Smooth muscle cell of the brain vasculature (primary cell): Measurements from ENCODE around the gene TRIM8.

Source experiments
- DNase-seq: peaks from one replicate; pipeline ENCODE4 v3.0.0-alpha.2; 2012; ENCODE audit warnings: low read depth, low spot score

TRIM8 gene

DNA sequence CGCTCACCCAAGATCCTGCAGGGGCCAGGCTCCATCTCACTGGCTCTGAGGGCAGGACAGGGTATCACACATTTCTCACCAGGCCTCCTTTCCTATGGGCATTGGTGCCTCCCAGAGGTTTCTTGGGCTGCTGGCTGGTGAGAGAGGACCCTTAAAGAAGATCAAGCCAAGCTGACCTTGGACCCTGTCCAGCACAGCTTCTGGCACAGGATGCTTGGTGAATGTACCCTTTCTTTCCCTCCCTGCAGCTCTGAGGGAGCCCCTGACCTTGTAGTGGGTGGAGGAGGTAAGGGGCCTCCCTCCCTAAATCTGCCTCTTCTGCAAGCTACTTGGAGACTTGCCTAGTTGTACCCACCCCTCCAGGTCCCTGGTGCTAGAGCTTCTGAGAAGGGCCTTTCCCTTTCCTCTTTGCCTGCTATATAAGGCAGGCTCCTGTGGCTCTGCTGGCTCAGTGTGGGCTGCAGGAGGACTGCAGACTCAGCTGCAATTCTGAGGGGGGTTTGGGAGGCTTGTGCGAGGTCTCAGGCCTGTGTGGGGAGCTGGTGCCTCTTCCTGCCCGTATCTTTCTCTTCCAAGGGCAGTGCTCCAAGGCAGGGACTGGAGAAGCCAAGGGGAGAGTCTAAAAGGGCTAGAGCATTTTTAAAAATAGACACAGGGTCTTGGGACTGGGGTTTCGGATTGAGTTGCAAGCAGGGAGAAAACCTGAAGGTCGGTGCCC lies 11.7 kb upstream of the TRIM8 start:
- DNase-seq: no peak

DNA sequence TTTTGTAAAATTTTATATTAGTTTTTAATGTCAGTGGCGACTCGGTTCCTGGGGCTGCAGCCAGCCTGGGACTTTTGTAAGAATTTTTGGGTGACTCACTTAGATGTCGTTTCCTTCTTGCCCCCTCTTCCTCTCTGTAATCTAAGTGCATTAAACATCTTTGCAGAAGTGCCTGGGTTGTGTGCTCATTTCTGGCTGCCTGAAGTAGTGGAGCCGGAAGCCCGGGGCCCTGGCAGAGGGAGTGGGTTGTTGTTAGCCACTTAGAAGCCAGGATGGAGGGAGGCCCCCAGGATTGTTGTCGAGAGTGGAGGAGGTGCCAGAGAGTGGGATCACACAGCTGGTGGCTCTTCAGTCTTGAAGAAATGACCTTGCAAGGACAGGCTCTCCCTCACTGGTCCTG lies 11.0 kb upstream of the TRIM8 start:
- DNase-seq: no peak

DNA sequence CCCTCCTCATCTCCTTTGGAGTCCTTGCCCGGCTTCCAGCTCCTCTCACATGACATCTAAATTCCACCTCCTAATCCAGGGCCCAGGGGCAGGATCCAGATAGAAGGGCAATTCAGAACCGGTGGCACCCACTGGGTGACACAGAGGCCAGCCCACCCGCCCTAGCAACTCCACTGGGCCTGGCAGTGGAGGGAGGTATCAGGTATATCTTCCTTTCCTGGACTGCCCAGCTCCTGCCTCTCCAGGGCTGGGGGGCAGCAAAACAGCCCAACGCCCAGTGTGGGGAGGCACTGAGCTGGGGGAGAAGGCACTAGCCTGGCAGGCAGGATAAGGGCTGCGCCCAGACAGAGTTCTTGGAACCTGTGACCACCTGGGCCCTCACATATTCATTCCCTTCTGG lies 10.4 kb upstream of the TRIM8 start:
- DNase-seq: no peak

DNA sequence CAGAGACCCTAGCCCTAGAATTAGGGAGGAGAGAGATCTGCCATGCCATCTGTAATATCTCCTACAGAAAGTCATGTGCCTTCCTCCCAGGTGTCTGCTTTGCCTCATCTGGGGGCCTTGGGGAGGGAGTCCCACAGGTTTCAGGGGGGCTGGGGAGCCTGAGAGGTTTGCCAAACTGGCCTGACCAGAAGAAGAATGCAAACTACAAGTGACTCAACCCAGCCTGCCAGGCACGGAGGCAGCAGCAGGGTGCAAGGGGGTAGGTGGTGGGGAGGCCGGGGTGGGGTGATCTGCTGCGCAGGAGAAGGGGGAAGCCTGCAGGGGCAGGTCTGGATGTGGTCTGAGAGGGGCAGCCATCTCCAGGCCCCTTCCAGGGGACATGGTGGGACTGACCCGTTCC lies 9.6 kb upstream of the TRIM8 start:
- no peak for DNase-seq

DNA sequence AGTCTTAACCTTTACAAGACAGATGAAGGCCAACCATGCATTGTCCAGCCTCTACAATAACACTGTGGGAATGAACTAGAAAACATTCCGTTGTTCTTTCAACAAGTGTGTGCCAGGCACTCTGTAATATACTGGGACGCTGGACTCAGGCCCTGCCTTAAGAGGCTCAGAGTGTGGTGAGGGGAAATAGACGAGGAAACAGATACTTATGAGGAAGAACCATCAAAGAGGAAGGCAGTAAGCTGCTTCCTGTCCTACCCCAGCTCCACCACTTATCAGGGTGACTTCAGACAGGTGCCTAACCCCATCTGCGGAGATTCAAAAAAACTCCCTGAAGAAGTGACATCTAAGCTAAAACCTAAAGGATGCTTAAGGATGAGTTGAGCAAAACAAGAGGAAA lies 8.9 kb upstream of the TRIM8 start:
- no peak for DNase-seq

DNA sequence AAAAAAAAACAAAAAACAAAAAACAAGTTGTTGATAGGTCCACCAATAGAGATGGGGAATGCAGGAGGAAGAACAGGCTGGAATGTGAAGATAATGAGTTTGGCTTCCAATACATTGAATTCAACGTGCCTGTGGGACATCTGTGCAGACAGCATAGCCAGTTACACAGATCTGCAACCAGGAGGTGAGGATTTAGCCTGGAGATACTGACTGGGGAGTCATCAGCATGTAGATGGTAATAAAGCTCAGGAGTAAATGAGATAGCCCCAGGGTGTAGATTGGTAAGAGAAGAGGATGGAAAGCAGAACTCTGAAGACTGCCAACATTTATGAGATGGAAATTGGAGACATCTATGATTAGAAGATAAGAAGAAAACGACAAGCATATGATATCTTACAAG lies 4.7 kb upstream of the TRIM8 start:
- DNase-seq: no peak

DNA sequence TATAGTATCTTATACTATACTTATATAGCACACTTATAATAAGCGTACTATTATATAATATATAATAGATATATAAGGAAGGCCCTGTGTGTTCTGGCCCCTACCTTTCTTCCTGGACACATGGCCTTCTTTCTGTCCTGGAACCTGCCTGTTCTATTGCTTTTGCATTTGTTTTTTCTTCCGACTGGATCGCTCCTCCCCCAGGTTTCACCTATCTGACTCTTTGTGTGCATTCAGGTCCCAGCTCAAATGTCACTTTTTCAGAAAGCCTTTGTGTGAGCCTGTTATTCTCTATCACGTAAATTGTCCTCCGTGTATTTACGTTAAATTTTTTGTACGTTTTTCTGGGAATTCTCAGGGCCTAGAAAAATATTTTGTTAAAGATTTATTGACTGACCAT lies 2.9 kb upstream of the TRIM8 start:
- no peak for DNase-seq

DNA sequence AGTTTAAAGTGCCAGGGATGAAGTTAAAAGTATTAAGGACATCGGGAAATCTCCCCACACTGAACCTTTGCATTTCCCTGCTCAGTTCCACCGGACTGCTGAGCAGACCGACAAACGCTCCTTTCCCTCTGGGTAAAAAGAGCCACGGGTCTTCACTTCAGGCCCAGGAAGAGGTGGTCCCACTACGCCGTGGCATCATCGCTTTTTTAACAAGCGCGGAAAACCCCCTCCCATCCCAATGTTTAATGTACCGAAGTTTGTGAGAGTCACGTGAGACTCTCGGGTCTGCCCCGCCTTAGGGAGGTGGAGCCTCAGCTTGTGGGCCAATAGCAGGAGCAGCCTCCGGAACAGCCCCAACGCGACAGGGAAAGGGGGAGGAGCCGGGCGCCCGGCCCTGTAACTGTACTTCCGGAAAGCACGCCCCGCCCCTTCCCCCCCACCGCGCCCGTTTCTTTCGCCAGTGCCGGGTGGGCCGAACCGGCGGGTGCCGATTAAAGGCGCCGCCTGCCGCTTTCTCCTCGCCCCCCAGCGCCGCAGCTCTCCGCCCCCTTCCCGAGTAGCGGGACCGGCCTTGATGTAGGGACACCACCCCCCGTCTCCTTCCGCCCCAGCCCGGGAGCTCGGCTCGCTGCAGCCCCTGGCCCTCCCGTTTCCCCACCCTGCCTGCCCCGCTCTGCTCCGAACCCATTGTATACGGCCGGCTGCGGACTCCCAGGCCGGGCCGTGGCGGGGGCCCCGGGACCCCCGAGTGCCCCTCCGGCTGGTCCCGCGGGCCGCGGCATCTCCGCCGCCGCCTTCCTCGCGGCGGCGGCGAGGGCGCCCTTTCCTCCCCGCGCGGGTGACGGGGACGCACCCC lies 2.2 kb upstream of the TRIM8 start:
- DNase-seq: peak; percentile 94

DNA sequence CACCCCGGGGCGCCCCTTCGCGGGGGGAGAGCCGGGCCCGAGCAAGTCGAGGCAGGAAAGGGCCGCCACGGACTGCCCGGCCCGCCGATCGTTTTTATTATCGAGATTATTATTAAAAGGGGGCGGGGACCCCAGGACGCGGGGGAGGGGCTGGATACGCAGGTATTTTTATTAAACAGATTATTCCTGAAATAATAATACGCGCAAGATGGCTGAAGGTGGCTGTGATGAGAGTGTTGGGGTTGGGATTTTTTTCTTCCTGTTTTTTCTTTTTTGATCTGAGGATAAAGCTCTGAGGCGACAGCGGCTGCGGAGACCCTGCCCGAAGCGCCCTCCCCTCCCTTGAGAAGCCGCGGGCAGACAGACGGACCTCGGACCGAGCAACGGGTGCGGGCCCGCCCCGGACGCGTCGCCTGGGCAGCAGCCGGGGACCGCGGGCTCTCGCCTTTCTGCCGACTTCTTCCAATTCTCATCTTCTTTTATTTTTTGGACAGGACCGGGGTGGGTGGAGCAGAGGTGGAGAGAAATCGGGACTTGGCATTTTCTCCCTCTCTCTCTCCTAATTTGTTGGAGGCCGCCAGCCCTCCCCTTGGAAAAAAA lies 1.4 kb upstream of the TRIM8 start:
- no peak for DNase-seq

DNA sequence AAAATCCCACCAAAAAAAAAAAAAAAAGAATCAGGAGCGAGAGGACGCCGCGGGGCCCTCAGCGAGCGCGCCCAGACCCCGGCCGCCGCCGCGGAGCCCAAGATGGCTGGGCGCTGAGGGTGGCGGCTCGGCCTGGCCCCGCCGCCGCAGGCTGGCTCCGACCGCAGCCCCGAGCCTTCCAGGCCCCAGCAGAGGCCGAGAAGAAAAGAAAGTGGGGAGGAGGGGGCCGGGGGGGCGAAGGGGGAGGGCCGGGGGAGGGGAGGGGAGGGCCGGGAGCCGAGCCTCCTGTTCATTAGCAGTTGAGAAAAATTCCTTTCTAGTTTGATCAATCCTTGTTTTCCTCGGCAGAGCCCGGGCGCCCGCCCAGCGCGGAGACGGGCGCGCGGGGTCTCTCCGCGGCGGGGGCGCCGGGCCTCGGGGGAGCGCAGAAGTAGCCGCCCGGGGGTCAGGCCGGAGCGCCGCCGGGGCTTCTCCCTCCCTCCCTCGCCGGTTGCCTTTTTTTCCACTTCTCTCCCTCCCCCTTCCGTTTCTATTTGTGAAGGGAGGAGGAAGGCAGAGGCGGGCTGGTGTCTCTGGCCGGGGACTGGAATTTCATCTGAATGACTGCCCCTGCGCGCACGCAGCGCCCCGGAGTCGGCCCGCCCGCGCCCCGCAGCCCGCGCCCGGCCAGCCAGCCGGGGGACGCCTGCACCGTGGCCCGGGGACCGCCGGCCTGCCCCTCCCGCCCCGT lies 778 bp upstream of the TRIM8 start:
- DNase-seq: no peak

DNA sequence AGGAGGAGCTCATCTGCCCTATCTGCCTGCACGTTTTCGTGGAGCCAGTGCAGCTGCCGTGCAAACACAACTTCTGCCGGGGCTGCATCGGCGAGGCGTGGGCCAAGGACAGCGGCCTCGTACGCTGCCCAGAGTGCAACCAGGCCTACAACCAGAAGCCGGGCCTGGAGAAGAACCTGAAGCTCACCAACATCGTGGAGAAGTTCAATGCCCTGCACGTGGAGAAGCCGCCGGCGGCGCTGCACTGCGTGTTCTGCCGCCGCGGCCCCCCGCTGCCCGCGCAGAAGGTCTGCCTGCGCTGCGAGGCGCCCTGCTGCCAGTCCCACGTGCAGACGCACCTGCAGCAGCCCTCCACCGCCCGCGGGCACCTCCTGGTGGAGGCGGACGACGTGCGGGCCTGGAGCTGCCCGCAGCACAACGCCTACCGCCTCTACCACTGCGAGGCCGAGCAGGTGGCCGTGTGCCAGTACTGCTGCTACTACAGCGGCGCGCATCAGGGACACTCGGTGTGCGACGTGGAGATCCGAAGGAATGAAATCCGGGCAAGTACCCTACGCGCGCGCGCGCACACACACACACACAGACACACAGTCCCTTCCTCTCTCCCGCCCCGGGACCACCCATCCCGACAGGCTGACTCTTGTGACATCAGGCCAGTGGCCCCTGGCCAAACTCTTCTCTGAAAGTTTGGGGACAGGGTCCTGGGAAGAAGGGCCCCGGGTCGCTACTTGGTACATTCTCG lies 538 bp downstream of the TRIM8 start:
- no peak for DNase-seq

DNA sequence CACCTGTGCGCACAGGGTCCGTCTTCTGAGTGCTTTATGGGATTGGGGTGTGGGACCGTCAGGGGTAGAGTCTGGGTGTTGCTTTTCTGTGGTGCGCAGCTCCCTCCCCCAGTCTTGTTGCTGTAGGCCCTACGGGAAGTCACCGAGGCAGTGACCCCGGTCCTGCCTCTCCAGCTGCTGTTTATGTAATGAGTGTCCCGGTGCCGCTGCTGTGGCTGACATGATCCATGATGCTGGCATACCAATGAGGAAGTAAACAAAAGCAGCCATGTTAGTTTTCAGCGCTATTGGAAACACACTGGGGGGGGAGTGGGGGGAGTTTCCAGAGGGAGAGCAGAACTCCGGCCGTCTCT lies 1.1 kb downstream of the TRIM8 start:
- DNase-seq: no peak

DNA sequence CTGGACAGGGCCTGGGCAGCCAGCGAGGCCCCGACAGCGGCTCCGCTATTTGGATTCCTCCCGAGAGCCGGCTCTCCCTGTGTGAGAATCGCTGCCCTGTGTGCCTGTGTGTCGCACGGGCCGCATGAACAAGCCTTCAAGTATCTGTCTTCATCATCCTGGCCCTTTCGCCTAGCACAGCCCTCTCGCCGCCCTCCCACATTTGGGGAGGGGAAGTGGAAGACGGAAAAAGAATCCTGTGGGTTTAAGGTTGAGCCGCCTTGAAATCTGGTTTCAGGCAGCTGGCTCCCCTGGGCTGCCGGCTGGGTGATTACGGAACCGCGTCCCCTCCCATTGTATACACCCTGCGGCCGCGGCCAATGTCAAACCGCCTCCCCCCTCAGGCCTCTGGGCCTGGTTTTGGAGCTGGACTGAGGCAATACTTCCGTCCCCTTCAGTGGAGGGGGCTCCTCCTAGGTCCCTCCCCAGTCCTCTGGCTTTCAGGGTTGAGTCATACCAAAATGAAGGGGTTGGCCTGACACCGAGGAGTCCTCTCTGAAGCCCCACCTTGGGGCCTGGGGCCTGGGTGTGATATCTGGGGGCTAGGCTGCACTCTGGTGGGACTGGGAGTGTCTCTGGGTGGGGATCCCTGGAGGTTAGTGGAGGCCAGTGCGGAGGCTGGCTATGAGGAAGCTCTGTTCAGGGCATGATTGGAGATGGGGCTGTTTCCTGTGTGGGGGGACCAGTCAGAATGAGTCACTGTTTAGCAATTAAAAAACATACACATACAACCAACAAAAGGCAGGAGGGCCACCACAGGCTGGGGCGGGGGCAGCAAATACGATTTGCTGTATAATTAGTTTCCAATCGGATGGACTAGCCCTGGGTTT lies 1.7 kb downstream of the TRIM8 start:
- no peak for DNase-seq

DNA sequence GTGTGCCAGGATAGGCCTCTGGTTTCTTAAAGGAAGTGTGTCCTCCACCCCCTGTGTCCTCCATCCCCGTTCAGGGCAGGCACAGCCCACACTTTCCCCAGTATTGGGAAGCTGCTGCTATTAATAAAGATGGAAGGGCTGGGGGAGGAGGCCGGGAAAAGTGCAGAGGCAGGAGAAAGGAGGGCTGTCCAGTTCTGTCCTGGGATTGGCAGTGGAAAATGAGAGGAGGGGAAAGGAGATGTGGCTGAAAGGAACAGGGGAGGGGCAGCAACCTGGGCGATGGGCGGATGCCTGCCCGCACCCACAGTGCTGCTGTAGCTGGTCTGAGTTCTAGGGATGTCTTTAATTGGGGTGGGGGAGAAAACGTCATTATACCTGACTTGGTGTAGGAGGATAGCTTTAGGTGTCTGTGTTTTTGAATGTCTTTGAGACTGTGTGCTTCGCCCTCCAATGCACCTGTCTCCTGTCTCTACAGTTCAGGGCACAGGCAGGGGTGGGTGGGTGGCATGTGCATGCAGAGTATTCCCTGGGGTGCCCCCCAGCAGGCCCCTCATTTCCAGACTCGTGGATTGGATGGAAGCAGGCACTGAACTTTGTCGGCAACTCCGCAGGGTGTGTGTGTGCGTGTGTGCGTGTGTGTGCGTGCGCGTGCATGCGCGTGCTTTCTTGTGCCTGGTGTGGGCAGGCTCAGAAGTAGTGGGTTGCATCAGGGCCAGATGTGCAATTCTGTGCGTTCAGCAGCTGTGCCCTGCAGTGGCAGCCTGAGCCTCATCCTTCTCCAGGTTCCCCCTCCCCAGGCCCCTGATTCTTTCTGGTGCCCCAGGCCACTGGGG lies 2.5 kb downstream of the TRIM8 start:
- no peak for DNase-seq

DNA sequence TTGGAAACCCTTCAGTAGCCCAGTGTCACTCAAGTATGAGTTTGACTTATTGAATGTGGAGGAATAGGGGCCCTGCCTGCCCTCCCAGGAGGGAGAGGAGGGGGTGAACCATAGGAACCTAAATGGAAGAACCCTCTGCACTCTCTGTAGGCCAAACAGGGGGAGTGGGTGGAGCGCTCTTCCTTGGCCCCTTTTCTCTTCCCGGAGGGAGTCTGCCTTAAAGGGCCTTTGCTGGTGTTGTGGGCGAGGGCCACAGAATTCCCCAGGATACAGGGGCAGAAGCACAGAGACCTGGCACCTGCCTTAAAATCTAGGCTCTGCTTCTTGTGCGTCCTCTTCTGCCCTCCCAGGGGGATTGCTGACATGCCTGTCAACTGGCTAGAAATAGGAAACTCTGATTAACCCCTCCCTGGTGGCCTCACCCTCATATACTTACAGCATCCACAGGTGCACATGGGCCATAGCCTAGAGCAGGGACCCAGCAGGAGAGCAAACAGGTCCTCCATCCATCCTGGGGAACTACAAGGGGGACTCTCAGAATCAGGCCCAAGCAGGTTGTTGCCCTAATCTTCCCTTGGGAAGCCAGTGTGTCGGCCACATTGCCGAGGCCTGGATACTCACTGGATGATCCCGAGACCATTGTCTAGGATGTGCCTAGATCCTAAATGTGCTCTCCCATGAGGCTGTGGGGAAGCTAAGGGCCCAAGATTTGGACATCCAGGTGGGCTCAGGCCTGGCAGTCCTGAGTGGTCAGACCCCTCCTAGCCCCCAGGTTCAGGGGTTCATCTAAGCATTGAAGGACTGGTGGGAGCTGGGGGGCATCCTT lies 3.4 kb downstream of the TRIM8 start:
- DNase-seq: no peak

DNA sequence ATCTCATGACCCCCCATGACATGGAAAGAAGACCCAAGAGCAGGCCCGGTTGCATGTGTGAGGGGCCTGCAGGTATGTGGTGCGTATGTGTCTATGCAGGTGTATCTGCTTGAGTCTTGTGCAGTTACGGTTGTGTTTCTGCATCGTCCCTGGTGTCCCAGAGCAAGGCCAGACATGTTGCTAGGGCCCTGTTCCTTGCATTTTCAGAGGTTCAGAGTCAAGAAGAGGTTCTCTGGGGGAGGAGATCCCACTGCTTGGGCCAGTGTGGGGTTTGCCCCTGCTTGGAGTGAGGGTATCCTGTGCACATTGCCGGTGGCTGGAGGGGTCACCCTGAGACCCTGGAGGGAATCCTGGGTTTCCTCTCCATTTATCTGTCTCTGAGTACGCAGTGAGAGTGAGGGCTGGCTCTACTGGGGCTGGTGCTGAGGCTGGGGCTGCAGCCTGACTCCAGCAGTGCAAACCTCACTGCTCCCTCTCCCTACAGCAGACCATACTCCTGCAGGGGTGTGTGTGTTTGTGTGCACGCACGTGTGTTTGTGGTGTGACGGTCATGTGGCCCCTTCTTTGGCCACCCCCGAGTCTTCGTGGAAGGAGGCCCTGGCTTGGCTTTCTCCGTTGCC lies 4.1 kb downstream of the TRIM8 start:
- DNase-seq: no peak

DNA sequence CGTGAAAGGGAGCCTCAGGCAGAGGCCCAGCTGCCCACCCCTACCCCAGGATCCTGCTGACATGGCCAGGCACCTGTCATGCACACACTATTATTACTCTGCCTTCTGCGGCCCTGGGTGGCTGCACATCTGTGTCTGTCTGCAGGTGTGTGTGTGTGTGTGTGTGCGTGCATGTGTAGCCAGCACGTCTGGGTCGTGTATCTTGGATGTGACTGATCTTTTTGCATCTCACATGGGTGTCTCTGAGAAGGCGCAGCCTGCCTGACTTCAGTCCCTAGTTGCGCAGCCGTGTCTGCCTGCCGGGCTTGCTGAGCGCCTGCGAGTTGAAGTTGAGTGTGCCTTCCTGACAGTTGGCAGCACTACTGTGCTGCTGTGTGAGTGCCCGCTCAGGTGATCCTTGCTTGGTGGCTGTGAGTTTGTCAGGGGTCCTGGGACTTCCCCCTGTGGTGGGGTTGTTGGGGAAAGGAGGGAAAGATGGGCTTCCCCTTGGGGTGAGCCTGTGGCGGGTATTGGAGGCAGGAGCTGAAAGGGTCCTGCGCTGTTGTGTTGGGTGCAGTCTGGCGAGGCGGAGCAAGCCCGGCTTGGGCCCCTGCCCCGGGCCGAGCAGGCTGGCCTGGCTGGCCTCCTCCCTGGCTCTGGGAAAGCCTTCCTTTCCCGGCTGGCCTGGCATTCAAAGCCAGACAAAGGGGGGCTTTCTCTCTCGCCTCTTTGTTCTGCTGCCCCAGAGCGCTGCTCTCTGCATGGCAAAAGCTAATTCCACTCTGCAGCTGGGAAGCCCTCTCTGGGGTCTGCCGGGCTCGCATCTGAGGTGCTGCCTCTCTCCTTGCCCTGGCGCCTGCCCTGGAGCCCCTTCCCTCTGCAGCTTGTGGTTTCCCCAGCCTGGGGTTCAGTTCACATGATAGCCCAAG lies 4.9 kb downstream of the TRIM8 start:
- DNase-seq: no peak
